ENCODE data around the gene CCDC80. TPM values are rescaled to one million over a fixed set of nuclear protein-coding genes. Genes with fewer than 3 reads are reported as not detected.

CCDC80 gene
- total RNA-seq, 1 donor from 2014 or later: 148 TPM

DNA sequence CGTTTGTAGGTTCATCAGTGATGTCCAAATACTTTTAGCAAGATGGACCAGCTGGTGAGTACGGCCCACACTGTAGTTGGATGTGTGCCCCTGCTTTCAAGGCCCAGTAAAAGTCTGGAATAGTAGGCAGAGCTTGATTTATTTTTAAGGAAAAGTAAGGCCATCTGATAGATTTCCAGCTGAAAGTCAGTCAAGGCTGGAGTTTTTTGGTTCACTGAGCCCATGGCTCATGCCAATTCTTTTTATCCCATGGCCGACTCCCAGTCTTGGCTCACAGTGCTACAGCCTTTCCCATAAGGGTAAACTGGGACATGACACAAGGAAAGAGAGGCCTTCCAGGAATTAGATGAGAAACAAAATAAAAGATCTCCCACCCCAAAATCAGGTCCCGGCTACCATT, 13.5 kb downstream of the CCDC80 start:
- DNase-seq (no peak), ATAC-seq (no peak)
- intact Hi-C loops (cut with DNase I): no loop called here
- H3K27me3 ChIP-seq (ENCODE audit: low read depth): no peaks in the 10 kb centered on the region
- no peaks in the 10 kb centered on the region for H3K4me1 ChIP-seq
- H3K9me3 ChIP-seq: no peaks in the 10 kb centered on the region
- TF ChIP-seq, protein P1, sequence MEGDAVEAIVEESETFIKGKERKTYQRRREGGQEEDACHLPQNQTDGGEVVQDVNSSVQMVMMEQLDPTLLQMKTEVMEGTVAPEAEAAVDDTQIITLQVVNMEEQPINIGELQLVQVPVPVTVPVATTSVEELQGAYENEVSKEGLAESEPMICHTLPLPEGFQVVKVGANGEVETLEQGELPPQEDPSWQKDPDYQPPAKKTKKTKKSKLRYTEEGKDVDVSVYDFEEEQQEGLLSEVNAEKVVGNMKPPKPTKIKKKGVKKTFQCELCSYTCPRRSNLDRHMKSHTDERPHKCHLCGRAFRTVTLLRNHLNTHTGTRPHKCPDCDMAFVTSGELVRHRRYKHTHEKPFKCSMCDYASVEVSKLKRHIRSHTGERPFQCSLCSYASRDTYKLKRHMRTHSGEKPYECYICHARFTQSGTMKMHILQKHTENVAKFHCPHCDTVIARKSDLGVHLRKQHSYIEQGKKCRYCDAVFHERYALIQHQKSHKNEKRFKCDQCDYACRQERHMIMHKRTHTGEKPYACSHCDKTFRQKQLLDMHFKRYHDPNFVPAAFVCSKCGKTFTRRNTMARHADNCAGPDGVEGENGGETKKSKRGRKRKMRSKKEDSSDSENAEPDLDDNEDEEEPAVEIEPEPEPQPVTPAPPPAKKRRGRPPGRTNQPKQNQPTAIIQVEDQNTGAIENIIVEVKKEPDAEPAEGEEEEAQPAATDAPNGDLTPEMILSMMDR (IDR thresholded peaks at IDR 0.05): no peak
- no peak overlapping the region for H3K27ac ChIP-seq
- H3K4me3 ChIP-seq: no peak overlapping the region
- H3K36me3 ChIP-seq: no peaks in the 10 kb centered on the region

DNA sequence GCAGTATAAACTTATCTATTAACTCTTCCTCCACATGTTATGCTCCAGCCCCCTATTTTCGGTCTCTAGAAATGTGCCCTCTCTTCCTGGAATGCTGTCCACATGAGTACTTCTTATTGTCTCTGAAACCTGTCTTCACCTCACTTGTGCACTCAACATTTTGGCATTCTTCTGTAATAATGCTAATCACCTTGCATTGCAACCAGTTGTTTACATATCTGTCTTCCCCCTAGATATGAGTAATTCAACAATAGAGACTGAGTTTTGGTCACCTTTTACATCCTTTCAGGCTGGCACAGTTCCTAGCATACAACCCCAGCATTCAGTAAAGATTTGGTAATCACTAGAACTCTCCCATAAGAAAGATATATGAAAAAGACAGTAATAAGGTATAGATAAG, 17.2 kb downstream of the CCDC80 start:
- TF ChIP-seq, protein P1 (IDR thresholded peaks at IDR 0.05): no peak
- no peak for ATAC-seq
- H3K27ac ChIP-seq: no peak overlapping the region
- no peaks in the 10 kb centered on the region for H3K36me3 ChIP-seq
- intact Hi-C loops (cut with DNase I): no loop called here
- DNase-seq: no peak
- H3K4me1 ChIP-seq: no peaks in the 10 kb centered on the region
- H3K27me3 ChIP-seq (ENCODE audit: low read depth): no peaks in the 10 kb centered on the region
- no peak overlapping the region for H3K4me3 ChIP-seq
- H3K9me3 ChIP-seq: no peaks in the 10 kb centered on the region

DNA sequence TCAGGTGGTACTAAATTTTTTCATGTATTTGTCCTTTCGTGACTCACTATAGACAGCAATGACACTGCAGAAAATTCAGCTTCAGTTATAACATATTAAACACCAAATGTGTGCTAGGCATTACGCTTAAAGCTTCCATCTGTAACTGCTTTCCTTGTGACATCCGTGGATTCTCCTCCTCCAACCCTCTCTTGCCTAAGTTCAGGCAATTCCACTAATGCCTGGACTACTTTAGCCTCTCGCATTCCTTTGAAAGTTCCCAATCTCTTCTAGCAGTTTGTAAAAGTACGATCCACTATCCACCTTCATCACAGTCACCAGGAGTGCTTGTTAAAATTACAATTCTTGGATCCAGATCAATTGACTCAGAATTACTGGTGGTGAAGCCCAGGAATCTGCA, 17.7 kb downstream of the CCDC80 start:
- no peaks in the 10 kb centered on the region for H3K9me3 ChIP-seq
- no peak overlapping the region for H3K4me3 ChIP-seq
- no peak overlapping the region for H3K27ac ChIP-seq
- ATAC-seq (no peak), DNase-seq (no peak)
- no peaks in the 10 kb centered on the region for H3K4me1 ChIP-seq
- intact Hi-C loops (cut with DNase I): no loop called here
- no peaks in the 10 kb centered on the region for H3K36me3 ChIP-seq
- TF ChIP-seq, protein P1 (IDR thresholded peaks at IDR 0.05): no peak
- no peaks in the 10 kb centered on the region for H3K27me3 ChIP-seq (ENCODE audit: low read depth)

DNA sequence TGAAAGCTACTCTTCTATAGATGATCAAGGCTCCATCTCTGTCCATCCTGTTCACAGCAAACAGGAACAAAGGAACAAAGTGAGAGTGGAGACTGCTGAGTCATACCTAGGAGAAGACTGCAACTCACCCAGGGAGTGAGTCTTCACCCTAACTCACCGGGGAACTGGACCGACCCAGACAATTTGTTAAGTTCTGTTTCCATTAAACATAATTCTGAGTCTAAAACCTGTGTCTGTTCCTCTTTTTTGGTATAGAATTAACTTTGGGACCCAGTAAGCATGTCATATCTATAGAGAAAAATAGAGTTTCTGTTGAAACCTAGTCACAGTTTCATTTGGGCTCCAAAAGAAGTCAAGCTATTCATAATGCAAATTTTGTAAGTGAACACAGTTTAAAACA, 21.6 kb downstream of the CCDC80 start:
- no peaks in the 10 kb centered on the region for H3K9me3 ChIP-seq
- intact Hi-C loops (cut with DNase I): no loop called here
- no peaks in the 10 kb centered on the region for H3K36me3 ChIP-seq
- H3K27ac ChIP-seq: no peak overlapping the region
- ATAC-seq: no peak
- no peaks in the 10 kb centered on the region for H3K4me1 ChIP-seq
- H3K27me3 ChIP-seq (ENCODE audit: low read depth): no peaks in the 10 kb centered on the region
- no peak overlapping the region for H3K4me3 ChIP-seq
- DNase-seq: no peak
- TF ChIP-seq, protein P1 (IDR thresholded peaks at IDR 0.05): no peak

DNA sequence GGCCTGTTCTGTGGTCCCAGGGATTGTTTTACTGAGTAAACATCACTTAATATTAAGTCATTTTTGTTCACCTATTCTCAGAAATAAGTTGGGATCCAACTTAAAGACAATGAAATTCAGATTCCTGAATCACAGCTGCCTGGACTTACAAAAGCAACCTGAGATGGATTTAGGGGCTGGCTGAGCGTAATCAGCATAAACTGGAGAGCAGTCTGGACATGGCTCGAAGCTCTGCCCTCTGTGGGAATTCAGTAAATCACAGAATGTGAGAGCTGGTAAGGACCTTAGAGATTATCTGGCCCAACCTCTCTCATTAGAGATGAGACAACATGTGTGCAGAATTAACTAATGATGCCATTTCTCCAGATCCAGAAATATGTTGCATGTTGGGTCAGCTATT, 23.7 kb downstream of the CCDC80 start:
- Histone ChIP-seq H3K27ac (no peak overlapping the region), H3K36me3 (no peaks in the 10 kb centered on the region), H3K9me3 (no peaks in the 10 kb centered on the region), H3K4me1 (no peaks in the 10 kb centered on the region), H3K27me3 (ENCODE audit: low read depth) (no peaks in the 10 kb centered on the region), H3K4me3 (no peak overlapping the region)
- intact Hi-C loops (cut with DNase I): no loop called here
- ATAC-seq (no peak), DNase-seq (no peak)
- TF ChIP-seq, protein P1 (IDR thresholded peaks at IDR 0.05): no peak
